Natural killer cell (primary cell): Measurements from ENCODE around the gene NOX4. TPM values are rescaled to one million over a fixed set of nuclear protein-coding genes. Genes with fewer than 3 reads are reported as not detected.

Experiments
- ATAC-seq, 3 donors: fragments of 150-1000 bp in 2 of 3; fragments of 200-7000 bp in 1 of 3; cut with Tn5 transposase; 1 replicate in 1 of 3; 2 replicates in 2 of 3; pipeline ENCODE4 v1.10.0; 2021; ENCODE audit warnings: mild to moderate bottlenecking in 2 of 3, moderate library complexity in 2 of 3
- DNase-seq, 2 donors: peaks; one replicate each; pipeline versions ENCODE4 v3.0.0 to v3.0.0-alpha.2; 2013 to 2021; ENCODE audit warnings: mixed read lengths in 1 of 2
- H3K27ac ChIP-seq: one replicate; pipeline ENCODE4 v1.5.1; 2013; ENCODE audit warnings: mild to moderate bottlenecking, low read length
- H3K27me3 ChIP-seq: one replicate; pipeline ENCODE4 v1.6.1; 2013; ENCODE audit warnings: low read length; ENCODE audit not compliant: control insufficient read depth, insufficient read depth
- H3K36me3 ChIP-seq: one replicate; pipeline ENCODE4 v1.6.1; 2013; ENCODE audit warnings: low read length; ENCODE audit not compliant: control insufficient read depth, insufficient read depth
- H3K4me1 ChIP-seq: one replicate; pipeline ENCODE4 v1.6.1; 2013; ENCODE audit warnings: low read length; ENCODE audit not compliant: control insufficient read depth, insufficient read depth
- H3K4me3 ChIP-seq: one replicate; pipeline ENCODE4 v1.5.1; 2013; ENCODE audit warnings: low read length
- H3K9me3 ChIP-seq: one replicate; pipeline ENCODE4 v1.6.1; 2013; ENCODE audit warnings: low read length; ENCODE audit not compliant: control insufficient read depth, insufficient read depth
- H3K27ac Mint-ChIP-seq, 2 donors: one replicate each; pipeline ENCODE4 v1.8.0; 2022; ENCODE audit warnings: mild to moderate bottlenecking in 2 of 2, mixed read lengths in 2 of 2, moderate library complexity in 1 of 2
- H3K27me3 Mint-ChIP-seq, 2 donors: one replicate each; pipeline ENCODE4 v1.8.0; 2022; ENCODE audit warnings: low read depth in 2 of 2, mixed read lengths in 2 of 2
- H3K36me3 Mint-ChIP-seq: one replicate; pipeline ENCODE4 v1.8.0; 2022; ENCODE audit warnings: mixed read lengths
- H3K4me1 Mint-ChIP-seq, 2 donors: one replicate each; pipeline ENCODE4 v1.8.0; 2022; ENCODE audit warnings: mixed read lengths in 2 of 2
- H3K4me3 Mint-ChIP-seq: one replicate; pipeline ENCODE4 v1.8.0; 2022; ENCODE audit warnings: mild to moderate bottlenecking, moderate library complexity, mixed read lengths
- H3K9me3 Mint-ChIP-seq, 2 donors: one replicate each; pipeline ENCODE4 v1.8.0; 2022; ENCODE audit warnings: mixed read lengths in 2 of 2
- CTCF ChIP-seq: fragments of 200-600 bp; IDR thresholded peaks from one replicate; pipeline ENCODE4 v1.8.0; 2022; ENCODE audit warnings: antibody characterized with exemption
- WGBS: methylation state at CpG from one replicate; pipeline ENCODE4 v1.1.7; 2013; ENCODE audit warnings: missing lambda C conversion rate; ENCODE audit not compliant: insufficient coverage; 5-methylcytosine and 5-hydroxymethylcytosine counted together
- intact Hi-C: fragments of 100-400 bp; cut with micrococcal nuclease; formaldehyde crosslinking; loops from one replicate; pipeline ENCODE4 v1.14.2; 2022
- total RNA-seq, 4 donors: library from RNA; stranded (reverse); fragments of 120-200 nt in 1 of 4; gene quantifications; one replicate each; pipeline versions ENCODE4 v1.2.3 to v1.2.4, GENCODE V29; 2013 to 2022

NOX4 gene
- total RNA-seq, 3 donors from 2014 or later (not counting 1 experiment from before 2014, with no cell fraction given): not detected

GRCh38 chr11:89457190-89457589 lies 34.0 kb downstream of the NOX4 start:
- no peaks in the 10 kb centered on the region for H3K27me3 Mint-ChIP-seq
- H3K36me3 Mint-ChIP-seq: peaks cover 6% of the 10 kb centered on the region
- Histone ChIP-seq H3K27ac (no peak overlapping the region), H3K4me3 (no peak overlapping the region), H3K27me3 (no peaks in the 10 kb centered on the region), H3K9me3 (peaks cover 9% of the 10 kb centered on the region), H3K4me1 (no peaks in the 10 kb centered on the region), H3K36me3 (no peaks in the 10 kb centered on the region)
- peaks cover 7 to 16% of the 10 kb centered on the region in 2 donors for H3K9me3 Mint-ChIP-seq
- DNase-seq: no peak
- TF ChIP-seq CTCF: no peak
- ATAC-seq: no peak
- intact Hi-C loops: no loop called here
- 79% methylated on average over 4 of the region's 4 CpGs for WGBS
- H3K4me1 Mint-ChIP-seq: no peaks in the 10 kb centered on the region
- no peak overlapping the region for H3K27ac Mint-ChIP-seq
- H3K4me3 Mint-ChIP-seq: no peak overlapping the region

- Mint-ChIP-seq H3K36me3 (peaks cover 6% of the 10 kb centered on the region), H3K9me3 (peaks cover 8 to 17% of the 10 kb centered on the region in 2 donors), H3K27me3 (no peaks in the 10 kb centered on the region), H3K27ac (no peak overlapping the region), H3K4me1 (no peaks in the 10 kb centered on the region), H3K4me3 (no peak overlapping the region)
- TF ChIP-seq CTCF: no peak
- ATAC-seq (no peak), DNase-seq (no peak)
- Histone ChIP-seq H3K4me1 (no peaks in the 10 kb centered on the region), H3K4me3 (no peak overlapping the region), H3K36me3 (no peaks in the 10 kb centered on the region), H3K27ac (no peak overlapping the region), H3K27me3 (no peaks in the 10 kb centered on the region), H3K9me3 (peaks cover 9% of the 10 kb centered on the region)
- WGBS: 73% methylated on average over 2 of the region's 2 CpGs
- intact Hi-C loops: no loop called here
Observed at GRCh38 chr11:89456681-89457080, 34.5 kb downstream of the NOX4 start.

GRCh38 chr11:89452780-89453179 lies 38.4 kb downstream of the NOX4 start:
- ATAC-seq (no peak), DNase-seq (no peak)
- H3K27ac Mint-ChIP-seq: no peak overlapping the region
- no peak overlapping the region for H3K27ac ChIP-seq
- H3K27me3 Mint-ChIP-seq: no peaks in the 10 kb centered on the region
- intact Hi-C loops: no loop called here
- H3K4me3 Mint-ChIP-seq: no peak overlapping the region
- no peaks in the 10 kb centered on the region for H3K4me1 Mint-ChIP-seq
- WGBS: 82% methylated on average over 3 of the region's 3 CpGs
- H3K9me3 ChIP-seq: peaks cover 9% of the 10 kb centered on the region
- H3K27me3 ChIP-seq: no peaks in the 10 kb centered on the region
- no peaks in the 10 kb centered on the region for H3K4me1 ChIP-seq
- peaks cover 9% of the 10 kb centered on the region for H3K36me3 Mint-ChIP-seq
- no peak for TF ChIP-seq CTCF
- peaks cover 8 to 14% of the 10 kb centered on the region in 2 donors for H3K9me3 Mint-ChIP-seq
- no peaks in the 10 kb centered on the region for H3K36me3 ChIP-seq
- H3K4me3 ChIP-seq: no peak overlapping the region

- H3K4me3 Mint-ChIP-seq: no peak overlapping the region
- ATAC-seq (no peak), DNase-seq (no peak)
- peaks cover 21% of the 10 kb centered on the region for H3K36me3 Mint-ChIP-seq
- intact Hi-C loops: no loop called here
- no peak for TF ChIP-seq CTCF
- H3K27ac ChIP-seq: no peak overlapping the region
- no peaks in the 10 kb centered on the region for H3K4me1 Mint-ChIP-seq
- H3K27me3 ChIP-seq: no peaks in the 10 kb centered on the region
- H3K9me3 ChIP-seq: no peaks in the 10 kb centered on the region
- no peak overlapping the region for H3K27ac Mint-ChIP-seq
- H3K9me3 Mint-ChIP-seq: peaks cover 11 to 16% of the 10 kb centered on the region in 2 donors
- H3K4me1 ChIP-seq: no peaks in the 10 kb centered on the region
- no peaks in the 10 kb centered on the region for H3K27me3 Mint-ChIP-seq
- H3K36me3 ChIP-seq: no peaks in the 10 kb centered on the region
- no peak overlapping the region for H3K4me3 ChIP-seq
Observed at GRCh38 chr11:89447845-89448244, 43.3 kb downstream of the NOX4 start.
